A172 (cell line): Measurements from ENCODE around the gene DHRSX. TPM values are rescaled to one million over a fixed set of nuclear protein-coding genes. Genes with fewer than 3 reads are reported as not detected.
"Not testable (repeated sequence)": the region's sequence is repeated elsewhere in the genome, so short reads cannot be mapped to it uniquely, and the experiment has no call there.

Experiments used
- DNase-seq: peaks from one replicate; pipeline ENCODE4 v3.0.0-alpha.2; 2015; ENCODE audit warnings: low spot score
- total RNA-seq: library from RNA; depleted of rRNA; stranded (reverse); fragments of >200 nt; shearing (Covaris generic); gene quantifications from 2 replicates; pipeline ENCODE4 v1.2.3, GENCODE V29; 2014

The DHRSX gene
- total RNA-seq, 1 experiment from 2014 or later, result 47.2 TPM

DNA sequence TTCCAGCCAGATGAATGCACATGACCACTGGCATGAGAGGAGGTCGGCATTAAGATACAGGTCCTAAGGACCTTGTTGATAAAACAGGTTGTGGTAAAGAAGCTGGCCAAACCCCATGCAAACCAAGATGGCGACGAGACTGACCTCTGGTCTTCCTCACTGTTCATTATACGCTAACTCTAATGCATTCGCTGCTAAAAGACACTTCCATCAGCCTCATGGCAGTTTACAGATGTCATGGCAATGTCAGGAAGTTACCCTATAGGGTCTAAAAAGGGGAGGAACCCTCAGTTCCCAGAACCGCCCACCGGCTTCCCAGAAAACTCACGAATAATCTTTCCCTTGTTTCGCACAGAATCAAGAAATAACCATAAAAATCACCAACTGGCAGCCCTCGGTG lies 182.4 kb downstream of the DHRSX start:
- DNase-seq, result no peak

GRCh38 chrX:2317527-2318055 lies 183.2 kb downstream of the DHRSX start:
- no peak for DNase-seq

DNA sequence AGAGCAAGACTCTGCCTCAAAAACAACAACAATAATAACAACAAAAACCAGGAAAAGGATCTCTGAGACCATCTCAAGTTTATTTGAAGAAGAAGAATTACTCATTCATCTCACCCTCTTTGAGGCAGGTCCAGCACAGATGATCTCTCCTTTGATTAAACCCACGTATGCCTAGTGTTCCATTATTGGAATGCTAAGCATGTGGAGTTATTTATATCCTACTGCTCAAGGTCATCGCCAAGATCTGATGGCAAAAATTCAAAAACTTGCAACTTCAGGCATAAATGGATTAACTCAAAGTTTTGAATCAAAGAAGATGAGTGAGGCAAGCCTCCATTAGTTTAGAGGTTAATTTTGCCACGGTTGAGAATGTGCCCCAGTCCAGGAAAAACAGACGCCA lies 184.2 kb downstream of the DHRSX start:
- DNase-seq, result no peak

DNA sequence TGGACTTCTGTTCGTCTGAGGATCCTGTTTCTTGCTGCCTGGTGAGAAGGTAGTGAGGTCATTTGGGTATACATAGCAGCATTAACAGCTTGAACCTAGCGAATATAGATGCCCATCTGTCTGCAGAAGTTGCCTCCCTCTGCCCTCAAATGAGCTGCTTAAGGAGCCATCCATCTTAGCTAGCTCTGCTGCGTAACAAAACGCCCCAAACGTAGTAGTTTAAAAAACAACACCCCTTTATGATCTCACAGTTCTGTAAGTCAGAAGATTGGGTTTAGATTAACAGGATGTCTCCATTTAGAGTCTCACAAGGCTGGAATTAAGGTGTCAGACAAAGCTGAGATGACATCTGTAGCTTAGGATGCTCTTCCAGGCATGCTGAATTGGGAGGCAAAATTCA lies 185.3 kb downstream of the DHRSX start:
- no peak for DNase-seq

- DNase-seq, result no peak
Observed at GRCh38 chrX:2314831-2315365, 185.9 kb downstream of the DHRSX start.

- DNase-seq, result no peak
Observed at GRCh38 chrX:2313864-2314640, 186.7 kb downstream of the DHRSX start.

- not testable (repeated sequence) for DNase-seq
Observed at GRCh38 chrX:2312061-2312591, 188.7 kb downstream of the DHRSX start.

- DNase-seq, result no peak
Observed at GRCh38 chrX:2311501-2311900, 189.3 kb downstream of the DHRSX start.

DNA sequence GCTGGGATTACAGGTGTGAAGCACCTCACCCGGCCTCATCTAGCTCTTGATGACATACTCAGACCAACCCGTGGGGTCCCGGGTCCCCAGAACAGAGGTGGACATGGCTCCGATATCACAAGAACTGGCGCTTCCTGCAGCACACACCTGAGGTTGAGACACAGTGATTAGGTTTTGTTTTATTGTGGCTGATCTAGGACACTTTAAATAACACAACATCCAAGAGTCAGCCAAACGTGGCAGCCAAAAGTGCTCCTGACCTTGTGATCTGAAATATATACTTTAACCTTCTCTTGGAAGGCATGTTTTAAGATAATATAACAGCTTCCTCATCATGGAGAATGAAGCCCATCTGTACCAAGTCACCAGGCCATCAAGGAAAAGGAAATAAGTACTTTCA lies 198.9 kb downstream of the DHRSX start:
- no peak for DNase-seq

GRCh38 chrX:2299871-2300270 lies 200.9 kb downstream of the DHRSX start:
- no peak for DNase-seq

- DNase-seq, result no peak
Observed at GRCh38 chrX:2286731-2287130, 214.0 kb downstream of the DHRSX start.

- DNase-seq, result no peak
Observed at GRCh38 chrX:2284601-2285000, 216.2 kb downstream of the DHRSX start.

GRCh38 chrX:2284133-2284532 lies 216.6 kb downstream of the DHRSX start:
- DNase-seq, result no peak

DNA sequence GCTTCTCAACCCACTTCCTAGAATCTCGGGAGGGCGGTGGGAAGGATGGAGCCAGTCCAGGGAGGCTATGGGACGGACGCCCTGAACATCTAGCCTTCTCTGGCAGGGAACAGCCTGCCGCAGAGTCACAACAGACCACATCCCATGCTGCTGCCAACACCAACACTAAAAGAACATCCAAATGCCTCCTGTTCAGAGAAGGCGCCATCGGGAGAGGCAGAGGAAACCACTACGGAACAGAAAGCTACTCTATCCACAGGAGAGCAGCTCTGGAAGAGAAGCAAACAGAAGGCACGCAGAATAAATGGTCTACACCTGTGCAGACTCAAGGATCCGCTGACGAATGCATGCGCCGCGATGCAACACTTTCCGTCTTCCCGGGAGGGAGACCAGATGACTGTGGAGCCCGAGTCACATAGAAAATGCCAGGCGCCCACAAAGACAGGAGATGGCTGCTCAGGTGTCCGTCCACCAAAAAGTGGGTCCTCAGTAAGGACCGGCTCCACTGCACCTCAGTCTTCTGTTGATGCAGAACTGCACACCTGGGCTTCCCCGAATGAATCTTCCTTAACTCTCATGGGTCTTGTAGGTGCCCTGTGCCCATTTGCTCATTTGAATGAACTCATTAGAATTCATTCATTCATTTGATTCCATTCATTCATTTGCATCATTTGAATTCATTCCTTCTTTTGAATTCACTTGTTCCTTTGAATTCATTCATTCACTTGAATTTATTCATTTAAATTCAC lies 217.5 kb downstream of the DHRSX start:
- DNase-seq, result no peak

GRCh38 chrX:2282490-2283090 lies 218.2 kb downstream of the DHRSX start:
- no peak for DNase-seq

DNA sequence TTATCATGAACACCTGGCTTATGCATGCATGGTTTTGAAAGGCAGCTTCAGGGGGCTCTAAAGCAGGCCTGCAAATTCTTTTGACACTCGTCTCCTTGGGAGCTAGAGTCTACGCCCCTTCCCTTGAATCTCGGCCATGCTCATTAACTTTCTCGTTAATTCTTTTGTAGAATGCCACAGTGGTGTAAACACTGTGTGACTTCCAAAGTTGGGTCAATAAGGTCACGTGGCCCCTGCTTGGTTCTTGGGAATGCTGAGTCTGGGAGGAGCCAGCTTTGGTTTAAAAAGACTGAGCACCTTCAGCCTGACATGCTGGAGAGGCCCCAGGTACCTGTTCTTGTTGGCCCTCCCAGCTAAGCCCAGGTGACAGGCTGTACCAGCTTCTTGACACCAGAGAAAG lies 228.4 kb downstream of the DHRSX start:
- DNase-seq, result no peak

DNA sequence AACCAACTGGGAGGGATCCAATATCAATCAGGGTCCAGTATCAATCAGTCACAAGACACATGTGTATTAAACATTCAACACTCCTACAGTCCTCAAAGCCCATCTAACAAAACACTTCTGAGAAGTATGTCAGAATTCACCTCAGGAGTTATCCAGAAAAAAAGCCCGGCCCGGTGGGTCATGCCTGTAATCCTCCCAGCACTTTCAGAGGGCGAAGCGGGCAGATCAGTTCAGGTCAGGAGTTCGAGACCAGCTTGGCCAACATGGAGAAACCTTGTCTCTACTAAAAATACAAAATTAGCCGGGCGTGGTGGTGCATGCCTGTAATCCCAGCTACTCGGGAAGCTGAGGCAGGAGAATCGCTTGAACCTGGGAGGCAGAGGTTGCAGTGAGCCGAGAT lies 229.2 kb downstream of the DHRSX start:
- not testable (repeated sequence) for DNase-seq

- not testable (repeated sequence) for DNase-seq
Observed at GRCh38 chrX:2270783-2271182, 230.0 kb downstream of the DHRSX start.

DNA sequence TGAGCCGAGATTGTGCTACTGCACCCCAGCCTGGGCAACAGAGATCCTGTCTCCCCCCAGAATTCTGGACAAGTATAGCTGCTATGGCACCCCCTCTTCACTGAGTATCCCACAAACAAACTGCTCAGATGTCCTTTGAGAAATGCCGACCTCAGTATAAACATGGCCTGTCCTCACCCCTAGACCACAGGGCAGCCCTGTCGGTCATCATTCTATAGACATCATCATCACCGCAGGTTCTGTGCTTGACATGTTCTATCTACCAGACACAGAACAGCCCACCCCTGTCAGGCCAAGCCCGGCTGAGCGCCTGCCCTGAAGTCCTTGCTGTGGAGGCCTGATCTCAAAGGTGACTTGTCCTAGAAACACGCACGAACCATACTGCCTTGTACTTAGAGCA lies 232.9 kb downstream of the DHRSX start:
- no peak for DNase-seq

DNA sequence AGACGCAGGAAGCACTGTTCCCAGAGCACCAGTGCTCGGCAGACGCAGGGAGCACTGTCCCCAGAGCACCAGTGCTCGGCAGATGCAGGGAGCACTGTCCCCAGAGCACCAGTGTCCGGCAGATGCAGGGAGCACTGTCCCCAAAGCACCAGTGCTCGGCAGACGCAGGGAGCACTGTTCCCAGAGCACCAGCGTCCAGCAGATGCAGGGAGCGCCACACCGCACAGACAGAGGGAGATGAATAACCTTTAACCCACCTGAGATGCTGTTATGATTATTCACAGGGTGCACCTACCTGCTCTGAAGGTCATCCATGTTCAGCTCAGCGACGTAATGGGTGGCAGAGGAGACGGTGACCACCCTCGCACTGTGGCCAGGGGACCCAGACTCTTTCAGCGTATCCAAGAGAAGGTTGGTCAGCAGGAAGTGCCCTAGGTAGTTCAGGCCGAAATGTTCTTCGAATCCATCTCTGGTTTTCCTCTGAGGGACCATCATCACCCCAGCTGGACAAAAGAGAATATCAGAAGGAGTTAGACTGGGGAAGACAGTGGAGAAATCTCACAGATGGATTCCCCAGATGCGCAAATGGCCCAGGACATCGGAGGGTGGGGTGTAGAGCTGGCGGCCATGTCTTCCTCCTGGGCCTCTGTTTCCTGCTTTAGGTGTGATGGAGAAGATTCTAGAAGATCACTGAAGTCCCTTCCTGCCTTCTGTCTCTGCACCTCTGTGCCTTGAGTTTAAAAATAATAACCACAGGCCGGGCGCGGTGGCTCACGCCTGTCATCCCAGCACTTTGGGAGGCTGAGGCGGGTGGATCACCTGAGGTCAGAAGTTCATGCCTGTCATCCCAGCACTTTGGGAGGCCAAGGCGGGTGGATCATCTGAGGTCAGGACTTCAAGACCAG lies 234.1 kb downstream of the DHRSX start:
- DNase-seq, result no peak
